Hepatocyte (in vitro differentiated cells): ENCODE measurements around the gene TRIM9.

Experiments used
- CTCF ChIP-seq: fragments of 200-600 bp; sonication (generic); IDR thresholded peaks from 2 replicates; pipeline ENCODE4 v1.5.1; 2016; ENCODE audit warnings: antibody characterized with exemption, mild to moderate bottlenecking; ENCODE audit not compliant: poor library complexity
- EZH2 ChIP-seq: fragments of 200-600 bp; sonication (generic); IDR thresholded peaks from 2 replicates; pipeline ENCODE4 v1.6.1; 2016; ENCODE audit warnings: antibody characterized with exemption, mild to moderate bottlenecking, borderline replicate concordance

GRCh38 chr14:51071857-51072256, 23.0 kb downstream of the TRIM9 start:
- no peak for TF ChIP-seq CTCF
- TF ChIP-seq EZH2 = no peak
